PC-3 (cell line): ENCODE data around the gene RAB34.

Source experiments
- EZH2 ChIP-seq: fragments of 300-600 bp; sonication (generic); IDR thresholded peaks from one replicate; pipeline ENCODE4 v1.6.1; 2017; ENCODE audit warnings: antibody characterized with exemption, mild to moderate bottlenecking, low read length; ENCODE audit not compliant: unreplicated experiment
- TF ChIP-seq, protein P1 (sequence below): fragments of 300-600 bp; sonication (generic); conservative IDR thresholded peaks from 2 replicates; pipeline ENCODE4 v1.5.1; 2017; ENCODE audit warnings: antibody characterized with exemption, low read depth, mild to moderate bottlenecking, low read length

DNA sequence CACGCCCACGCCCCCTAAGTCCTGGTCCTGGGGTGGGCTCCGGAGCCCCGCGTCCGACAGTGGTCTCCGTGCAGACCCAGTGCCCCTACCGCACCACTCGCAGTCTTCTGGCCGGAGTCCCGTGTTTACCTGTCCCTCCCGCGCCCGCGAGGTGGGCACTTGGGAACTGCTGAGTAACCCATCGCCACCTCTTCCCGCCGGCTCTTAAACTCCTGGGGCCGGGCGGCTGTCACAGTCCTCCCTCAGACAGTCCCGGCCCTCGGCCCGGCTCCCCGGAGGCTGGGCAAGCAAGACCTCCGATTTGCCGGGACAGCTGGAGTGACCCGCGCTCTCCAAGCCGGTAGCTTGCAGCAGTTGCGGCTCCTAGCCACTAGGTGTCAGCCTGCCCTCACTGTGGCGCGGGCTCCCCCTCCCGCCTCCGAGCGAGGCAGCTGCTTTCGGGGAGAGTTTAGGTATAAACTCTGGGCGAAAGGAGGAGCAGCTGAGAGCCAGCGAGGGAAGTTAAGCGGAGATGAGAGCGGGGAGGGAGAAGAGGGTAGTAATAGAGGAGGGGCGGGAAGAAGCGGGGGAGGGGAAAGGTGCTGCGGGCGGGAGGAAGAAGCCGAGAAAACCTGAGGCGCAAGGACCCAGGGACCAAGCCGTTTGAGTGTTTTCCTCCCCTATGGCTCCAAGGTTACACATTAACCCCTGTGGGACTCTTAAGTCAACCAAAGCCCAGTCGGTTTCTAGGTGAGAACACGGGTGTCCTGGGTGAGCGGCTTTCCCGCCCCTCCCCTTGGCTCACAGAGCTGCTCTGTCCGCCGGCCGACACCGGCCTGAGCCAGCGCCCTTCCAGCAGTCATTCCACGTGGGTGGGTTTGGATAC lies 9.2 kb upstream of the RAB34 start:
- TF ChIP-seq, protein P1, sequence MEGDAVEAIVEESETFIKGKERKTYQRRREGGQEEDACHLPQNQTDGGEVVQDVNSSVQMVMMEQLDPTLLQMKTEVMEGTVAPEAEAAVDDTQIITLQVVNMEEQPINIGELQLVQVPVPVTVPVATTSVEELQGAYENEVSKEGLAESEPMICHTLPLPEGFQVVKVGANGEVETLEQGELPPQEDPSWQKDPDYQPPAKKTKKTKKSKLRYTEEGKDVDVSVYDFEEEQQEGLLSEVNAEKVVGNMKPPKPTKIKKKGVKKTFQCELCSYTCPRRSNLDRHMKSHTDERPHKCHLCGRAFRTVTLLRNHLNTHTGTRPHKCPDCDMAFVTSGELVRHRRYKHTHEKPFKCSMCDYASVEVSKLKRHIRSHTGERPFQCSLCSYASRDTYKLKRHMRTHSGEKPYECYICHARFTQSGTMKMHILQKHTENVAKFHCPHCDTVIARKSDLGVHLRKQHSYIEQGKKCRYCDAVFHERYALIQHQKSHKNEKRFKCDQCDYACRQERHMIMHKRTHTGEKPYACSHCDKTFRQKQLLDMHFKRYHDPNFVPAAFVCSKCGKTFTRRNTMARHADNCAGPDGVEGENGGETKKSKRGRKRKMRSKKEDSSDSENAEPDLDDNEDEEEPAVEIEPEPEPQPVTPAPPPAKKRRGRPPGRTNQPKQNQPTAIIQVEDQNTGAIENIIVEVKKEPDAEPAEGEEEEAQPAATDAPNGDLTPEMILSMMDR = peak; percentile 93
- no peak for TF ChIP-seq EZH2
